ENCODE measurements around the gene C1orf35.

GRCh38 chr1:228095938-228096337 lies 7.2 kb downstream of the C1orf35 start:
- TF ChIP-seq EZH2 (IDR thresholded peaks at IDR 0.05; ENCODE audit: low read length, missing control alignments) (no peak), CTCF (conservative IDR thresholded peaks at IDR 0.05 in 1 of 2, IDR thresholded peaks at IDR 0.05 in 1 of 2; ENCODE audit: low read depth in 1 of 2, low read length in 2 of 2) (no peak)
